Psoas muscle (tissue), 8 donors: ENCODE measurements around the gene PIEZO1. TPM values are rescaled to one million over a fixed set of nuclear protein-coding genes. Genes with fewer than 3 reads are reported as not detected.

Experiments
- ATAC-seq, 4 donors: fragments of 200-7000 bp; cut with Tn5 transposase; one replicate each; pipeline ENCODE4 v1.9.1; 2020; ENCODE audit warnings: moderate library complexity in 3 of 4, mild to moderate bottlenecking in 2 of 4
- DNase-seq, 2 donors: peaks; one replicate each; pipeline ENCODE4 v3.0.0-alpha.2; 2020
- H3K27ac ChIP-seq: fragments of 200-600 bp; one replicate; pipeline ENCODE4 v1.8.0; 2022
- H3K27me3 ChIP-seq, 3 donors: fragments of 200-600 bp in 1 of 3; one replicate each; pipeline versions ENCODE4 v1.6.1 to v1.8.0; 2013 to 2022; ENCODE audit warnings: low read length in 2 of 3, mild to moderate bottlenecking in 2 of 3, moderate library complexity in 1 of 3; ENCODE audit not compliant: insufficient read depth in 3 of 3
- H3K36me3 ChIP-seq, 2 donors: fragments of 200-600 bp in 1 of 2; one replicate each; pipeline versions ENCODE4 v1.6.1 to v1.8.0; 2013 to 2022; ENCODE audit warnings: low read depth in 1 of 2, mild to moderate bottlenecking in 1 of 2, moderate library complexity in 1 of 2; ENCODE audit not compliant: insufficient read depth in 1 of 2
- H3K4me1 ChIP-seq: fragments of 200-600 bp; one replicate; pipeline ENCODE4 v1.8.0; 2022
- H3K4me3 ChIP-seq: fragments of 200-600 bp; one replicate; pipeline ENCODE4 v1.8.0; 2022; ENCODE audit warnings: mild to moderate bottlenecking
- H3K9me3 ChIP-seq: fragments of 200-600 bp; one replicate; pipeline ENCODE4 v1.8.0; 2022
- CTCF ChIP-seq: fragments of 200-600 bp; IDR thresholded peaks from one replicate; pipeline ENCODE4 v1.8.0; 2022; ENCODE audit warnings: antibody characterized with exemption
- WGBS, 3 donors: extraction: QIAGEN DNeasy Blood & Tissue Kit; methylation state at CpG; one replicate each; pipeline versions ENCODE4 v1.1.6 to v1.1.7; 2013; 5-methylcytosine and 5-hydroxymethylcytosine counted together
- intact Hi-C, 2 donors: fragments of 100-400 bp; cut with DNase I; formaldehyde crosslinking; loops; one replicate each; pipeline versions ENCODE4 v1.11.0 to v1.14.2; 2022
- polyA plus RNA-seq, 3 donors: library from polyadenylated mRNA; stranded (reverse); fragments of 200-250 nt; gene quantifications; one replicate each; pipeline ENCODE4 v1.2.3, GENCODE V29; 2013
- total RNA-seq, 4 donors: library from RNA; stranded (reverse); fragmentation: NEBNext Ultra II Directional in 2 of 4; extraction: Animal tissue kit (Norgen Biotek cat#: 25700) in 2 of 4; gene quantifications; one replicate each; pipeline versions ENCODE4 v1.2.1 to v1.2.4, GENCODE V29; 2021 to 2023
- donor health status: healthy with polysubstance abuse.
- donor health status: DM: no; HTN: no; CAD: no; lungs with moderate emphysema.
- donor health status: Bipolar disorder and iron deficiency.
- donor health status: healthy.
- donor health status: DM: yes; HTN: yes; CAD: no.
- donor health status: DM: no; HTN: no; CAD: no.
- donor health status: DM: no; HTN: no; CAD: no.
- donor health status: DM: yes; HTN: yes; CAD: no.

The PIEZO1 gene
- total and polyA plus RNA-seq, 7 donors: 7.2 to 26.8 (median 10.2) TPM

- Histone ChIP-seq H3K36me3 (no peaks in the 10 kb centered on the region), H3K9me3 (no peaks in the 10 kb centered on the region), H3K4me1 (peaks cover 9% of the 10 kb centered on the region), H3K4me3 (peak overlapping the region; percentile 74), H3K27me3 (peaks cover 0 to 37% (median 12%) of the 10 kb centered on the region in 3 donors), H3K27ac (peak overlapping the region; percentile 61)
- intact Hi-C loops: loop anchor here (2.0 to 5.0 kb wide), 2 partner anchors 42 to 48 kb away; no protein-coding TSS in a partner anchor
- TF ChIP-seq CTCF: no peak
- peak; percentile 27 to 44 (median 34) for ATAC-seq
- no peak for DNase-seq
- 0 to 1% methylated on average over 8 to 32 of the region's 32 CpGs; no CpG with 5 or more reads in 1 of the 3 donors for WGBS, 3 donors
Measured at GRCh38 chr16:88784856-88785105, 239 bp downstream of the PIEZO1 start.

- peak overlapping the region; percentile 61 for H3K27ac ChIP-seq
- TF ChIP-seq CTCF: peak; percentile 44
- H3K4me1 ChIP-seq: peaks cover 14% of the 10 kb centered on the region
- H3K9me3 ChIP-seq: no peaks in the 10 kb centered on the region
- peak; percentile 53 to 72 (median 56) for ATAC-seq
- peaks cover 0 to 38% (median 12%) of the 10 kb centered on the region in 3 donors for H3K27me3 ChIP-seq
- H3K36me3 ChIP-seq: no peaks in the 10 kb centered on the region
- DNase-seq: peak; percentile 77 to 83
- H3K4me3 ChIP-seq: peak overlapping the region; percentile 74
- intact Hi-C loops: loop anchor here in 1 of 2 donors (2.0 kb wide), 1 partner anchor 47 kb away; no protein-coding TSS in a partner anchor
- WGBS, 3 donors: 5 to 12% (median 5%) methylated on average over 57 to 74 of the region's 74 CpGs
Measured at GRCh38 chr16:88784074-88784855, 755 bp downstream of the PIEZO1 start.

- TF ChIP-seq CTCF: no peak
- Histone ChIP-seq H3K4me3 (peak overlapping the region; percentile 74), H3K9me3 (no peaks in the 10 kb centered on the region), H3K27me3 (peaks cover 0 to 45% (median 12%) of the 10 kb centered on the region in 3 donors), H3K36me3 (no peaks in the 10 kb centered on the region), H3K4me1 (peaks cover 15% of the 10 kb centered on the region), H3K27ac (peak overlapping the region; percentile 61)
- peak in 2 of 4 donors; percentile 39 to 43 for ATAC-seq
- peak in 1 of 2 donors; percentile 49 for DNase-seq
- WGBS, 3 donors: 36 to 47% (median 38%) methylated on average over 27 of the region's 27 CpGs
- intact Hi-C loops: loop anchor here in 1 of 2 donors (2.0 kb wide), 1 partner anchor 47 kb away; no protein-coding TSS in a partner anchor
Measured at GRCh38 chr16:88783391-88784073, 1.5 kb downstream of the PIEZO1 start.

GRCh38 chr16:88782454-88783390, 2.3 kb downstream of the PIEZO1 start:
- no peak overlapping the region for H3K27ac ChIP-seq
- peaks cover 0 to 53% (median 12%) of the 10 kb centered on the region in 3 donors for H3K27me3 ChIP-seq
- no peaks in the 10 kb centered on the region for H3K36me3 ChIP-seq
- H3K4me1 ChIP-seq: peaks cover 15% of the 10 kb centered on the region
- ATAC-seq (no peak), DNase-seq (peak in 1 of 2 donors; percentile 48)
- intact Hi-C loops: no loop called here
- 54 to 67% (median 60%) methylated on average over 16 of the region's 16 CpGs for WGBS, 3 donors
- no peaks in the 10 kb centered on the region for H3K9me3 ChIP-seq
- TF ChIP-seq CTCF: no peak
- peak overlapping the region; percentile 74 for H3K4me3 ChIP-seq
